NCI-H2029 (cell line): ENCODE data around the gene HLA-DRB5.
"Not testable (repeated sequence)": the region's sequence is repeated elsewhere in the genome, so short reads cannot be mapped to it uniquely, and the experiment has no call there.

Source experiments
- DNase-seq: peaks from one replicate; lab custom pipeline; 2025; lab: John Stamatoyannopoulos, UW

Gene HLA-DRB5

DNA sequence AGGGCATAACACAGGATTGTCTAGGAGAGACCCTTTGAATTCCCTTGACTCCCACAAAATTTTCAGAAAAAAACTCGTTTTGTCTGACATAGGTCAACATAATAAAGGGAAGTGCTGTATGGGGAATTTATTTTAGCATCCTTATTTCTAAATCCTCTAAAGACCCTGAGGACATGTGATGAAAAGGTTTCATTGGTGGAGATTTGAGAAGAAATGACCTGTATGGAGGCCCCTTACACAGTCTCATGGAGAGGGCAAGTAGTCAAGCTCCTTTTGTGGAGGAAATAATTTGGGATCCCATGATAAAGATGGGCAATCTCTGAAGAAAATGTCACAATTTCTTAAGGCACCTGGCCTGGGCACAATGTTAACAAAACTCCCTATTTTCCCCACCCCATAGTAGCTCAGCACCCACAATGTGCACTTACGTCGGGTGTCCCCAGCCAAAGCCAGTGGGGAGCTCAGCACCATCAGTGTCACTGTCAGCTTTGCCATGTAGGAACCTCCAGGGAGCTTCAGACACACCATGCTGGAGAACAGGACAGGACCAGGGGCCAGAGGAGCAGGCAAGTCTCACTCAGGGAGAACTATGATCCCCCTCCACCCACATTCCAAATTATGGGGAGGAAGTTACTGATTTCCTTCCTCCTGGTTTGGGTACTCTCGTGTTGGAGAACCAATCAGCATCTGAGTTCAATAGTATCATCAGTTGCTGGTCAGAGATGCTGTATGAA, at the start of gene HLA-DRB5:
Gene HLA-DRB5 (minus strand): TSS at position 591 of the 734 bp plus-strand sequence. CDS start 63 bp downstream, at position 528.
- no peak for DNase-seq

- DNase-seq, result no peak
Measured at GRCh38 chr6:32578962-32579361, 48.9 kb upstream of the HLA-DRB5 start.

DNA sequence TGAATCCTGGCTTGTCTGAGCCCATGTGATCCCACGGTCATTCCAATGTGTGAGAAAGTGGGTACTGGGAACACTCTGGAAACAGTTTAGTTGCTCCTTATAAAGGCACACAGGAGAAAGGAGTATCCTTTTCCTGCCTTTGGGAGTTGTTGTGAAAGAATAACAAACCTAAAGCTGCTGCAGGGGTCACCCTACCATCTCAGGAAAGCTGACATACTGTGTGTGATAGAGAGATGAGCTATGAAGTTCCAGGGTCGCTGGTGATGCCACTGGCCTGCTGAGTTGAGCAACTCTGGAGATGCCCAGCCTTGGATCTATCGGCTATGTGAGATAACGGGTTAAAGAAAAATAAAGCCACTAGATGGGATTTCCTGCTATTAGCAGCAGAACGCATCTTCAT, 47.4 kb upstream of the HLA-DRB5 start:
- DNase-seq, result not testable (repeated sequence)

DNA sequence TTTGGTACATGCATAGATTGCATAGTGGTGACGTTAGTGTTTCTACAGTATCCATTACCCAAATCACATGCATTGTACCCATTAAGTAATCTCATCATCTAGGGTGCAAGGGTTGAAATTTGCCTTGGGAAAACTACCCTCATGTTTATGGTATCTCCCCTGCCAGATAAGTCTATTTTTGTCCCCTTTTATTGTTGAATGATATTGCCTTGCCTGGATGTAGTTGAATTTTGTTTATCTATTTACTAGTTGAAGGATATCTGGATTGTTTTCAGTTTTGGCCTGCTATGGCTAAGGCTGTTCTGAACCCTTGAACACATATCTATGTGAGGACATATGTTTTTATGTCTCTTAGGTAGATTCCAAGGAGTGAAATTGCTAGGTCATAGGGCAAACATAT, 46.2 kb upstream of the HLA-DRB5 start:
- no peak for DNase-seq

GRCh38 chr6:32570363-32570905, 40.3 kb upstream of the HLA-DRB5 start:
- DNase-seq, result no peak

- DNase-seq, result no peak
Measured at GRCh38 chr6:32568561-32568960, 38.5 kb upstream of the HLA-DRB5 start.

DNA sequence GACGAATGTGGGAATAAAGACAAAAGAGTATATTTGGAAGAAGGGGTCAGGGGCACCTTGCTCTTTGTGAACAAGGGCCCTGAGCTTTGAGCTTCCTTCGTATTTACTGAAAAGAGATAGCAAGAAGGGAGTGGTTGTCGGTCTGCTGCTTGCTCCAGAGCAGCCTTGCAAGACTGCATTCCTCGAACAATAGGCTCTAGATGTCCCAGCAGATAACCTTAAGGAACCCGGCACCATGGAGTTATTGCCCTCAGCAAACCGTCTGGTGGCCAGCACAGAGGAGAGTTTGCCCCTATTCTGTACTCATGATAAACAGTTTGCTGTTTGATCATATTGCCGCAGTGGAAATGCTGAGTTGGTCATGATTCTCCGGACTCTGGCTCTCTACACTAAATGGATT, 36.9 kb upstream of the HLA-DRB5 start:
- DNase-seq, result no peak

GRCh38 chr6:32565511-32565910, 35.4 kb upstream of the HLA-DRB5 start:
- DNase-seq, result no peak

GRCh38 chr6:32562940-32563339, 32.9 kb upstream of the HLA-DRB5 start:
- no peak for DNase-seq

- no peak for DNase-seq
Measured at GRCh38 chr6:32559747-32560146, 29.7 kb upstream of the HLA-DRB5 start.

- no peak for DNase-seq
Measured at GRCh38 chr6:32558426-32559057, 28.5 kb upstream of the HLA-DRB5 start.

DNA sequence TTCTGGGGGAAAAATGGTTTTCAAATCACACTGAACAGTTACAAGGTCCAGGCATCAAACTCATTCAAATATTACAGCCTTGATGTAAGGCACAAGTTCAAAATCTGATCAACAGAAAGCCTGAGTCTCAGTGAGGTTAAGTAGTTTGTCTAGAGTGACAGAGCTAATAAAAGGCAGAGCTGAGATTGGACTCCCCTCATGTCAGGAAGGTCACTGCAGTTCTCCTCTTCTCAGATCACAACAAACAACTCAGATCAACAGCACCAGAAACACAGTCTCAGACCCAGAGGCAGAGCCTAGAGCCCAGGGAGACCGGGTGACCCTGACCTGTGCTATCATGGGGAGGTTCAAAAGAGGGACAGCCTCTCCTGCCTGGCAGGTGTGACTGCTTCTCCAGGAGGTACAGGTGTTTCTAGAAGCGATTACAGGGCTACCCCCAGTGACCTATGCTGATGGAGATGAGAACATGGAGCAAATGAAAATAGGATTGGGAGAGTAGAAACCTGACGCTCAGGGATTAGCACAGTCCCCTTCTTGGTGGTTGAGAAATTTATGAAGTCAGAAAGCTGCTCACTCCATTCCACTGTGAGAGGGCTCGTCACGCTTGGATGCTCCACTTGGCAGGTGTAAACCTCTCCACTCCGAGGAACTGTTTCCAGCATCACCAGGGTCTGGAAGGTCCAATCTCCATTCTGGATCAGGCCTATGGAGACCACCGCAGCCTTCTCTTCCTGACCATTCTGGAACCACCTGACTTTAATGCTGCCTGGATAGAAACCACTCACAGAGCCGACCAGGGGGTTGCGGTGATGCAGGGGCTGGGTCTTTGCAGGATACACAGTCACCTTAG, 24.3 kb upstream of the HLA-DRB5 start:
- DNase-seq, result no peak

DNA sequence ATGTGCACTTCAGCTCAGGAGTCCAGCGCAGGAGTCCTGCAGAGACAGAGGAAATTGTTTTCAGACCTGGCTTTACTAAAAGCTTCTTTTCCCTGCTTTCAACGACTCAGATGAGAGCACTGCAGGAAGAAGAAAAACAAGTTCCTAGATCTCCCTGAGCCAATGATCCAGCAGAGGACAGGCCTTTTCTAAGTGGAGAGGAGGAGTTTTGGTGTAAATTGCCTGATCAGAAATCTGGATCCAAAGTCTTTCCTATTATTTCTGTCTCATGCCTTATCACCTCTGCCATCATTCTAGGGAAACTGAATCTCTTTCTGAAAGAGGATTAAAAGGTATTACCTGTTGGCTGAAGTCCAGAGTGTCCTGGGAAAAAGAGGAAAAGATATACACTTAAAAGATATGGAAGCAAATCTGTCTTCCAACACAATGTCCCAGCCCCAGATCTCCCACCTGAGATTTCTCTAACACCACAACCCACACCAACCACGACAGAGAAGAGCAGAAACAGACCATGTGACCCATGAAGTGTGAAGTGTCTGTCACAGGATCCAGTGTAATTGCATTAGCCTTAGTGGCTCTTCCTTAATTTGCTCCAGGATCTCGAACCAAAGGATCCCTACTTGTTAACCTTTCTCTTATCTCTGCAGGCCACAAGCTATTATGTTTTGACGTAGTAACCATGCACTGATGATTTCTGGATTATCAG, 23.1 kb upstream of the HLA-DRB5 start:
- no peak for DNase-seq

DNA sequence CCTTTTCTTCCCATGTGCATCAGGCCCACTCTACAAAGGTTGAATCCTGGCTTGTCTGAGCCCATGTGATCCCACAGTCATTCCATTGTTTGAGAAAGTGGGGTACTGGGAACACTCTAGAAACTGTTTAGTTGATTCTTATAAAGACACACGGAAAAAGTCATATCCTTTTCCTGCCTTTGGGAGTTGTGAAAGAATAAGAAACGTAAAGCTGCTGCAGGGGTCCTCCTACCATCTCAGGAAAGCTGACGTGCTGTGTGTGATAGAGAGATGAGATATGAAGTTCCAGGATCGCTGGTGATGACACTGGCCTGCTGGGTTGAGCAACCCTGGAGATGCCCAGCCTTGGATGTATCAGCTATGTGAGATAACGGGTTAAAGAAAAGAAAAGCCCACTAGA, 21.3 kb upstream of the HLA-DRB5 start:
- DNase-seq, result no peak

GRCh38 chr6:32539839-32540238, 9.8 kb upstream of the HLA-DRB5 start:
- no peak for DNase-seq

DNA sequence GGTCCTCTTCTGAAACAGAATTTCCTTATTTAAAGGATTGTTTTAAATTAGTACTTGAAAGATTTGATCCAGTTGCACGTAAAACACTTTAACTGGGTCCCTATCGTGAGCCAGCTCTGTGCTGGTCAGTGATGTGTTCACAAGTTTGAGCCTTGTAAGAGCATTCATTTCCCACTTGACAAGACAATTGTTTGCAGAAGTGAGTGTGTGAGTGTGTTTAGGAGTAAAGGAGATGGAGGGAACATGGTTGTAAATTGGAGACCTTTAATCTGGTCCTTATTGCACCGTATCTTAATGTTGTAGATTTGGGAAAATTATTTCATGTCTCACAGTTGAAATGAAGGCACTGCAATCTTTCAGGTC, 325 bp upstream of the HLA-DRB5 start:
- not testable (repeated sequence) for DNase-seq

DNA sequence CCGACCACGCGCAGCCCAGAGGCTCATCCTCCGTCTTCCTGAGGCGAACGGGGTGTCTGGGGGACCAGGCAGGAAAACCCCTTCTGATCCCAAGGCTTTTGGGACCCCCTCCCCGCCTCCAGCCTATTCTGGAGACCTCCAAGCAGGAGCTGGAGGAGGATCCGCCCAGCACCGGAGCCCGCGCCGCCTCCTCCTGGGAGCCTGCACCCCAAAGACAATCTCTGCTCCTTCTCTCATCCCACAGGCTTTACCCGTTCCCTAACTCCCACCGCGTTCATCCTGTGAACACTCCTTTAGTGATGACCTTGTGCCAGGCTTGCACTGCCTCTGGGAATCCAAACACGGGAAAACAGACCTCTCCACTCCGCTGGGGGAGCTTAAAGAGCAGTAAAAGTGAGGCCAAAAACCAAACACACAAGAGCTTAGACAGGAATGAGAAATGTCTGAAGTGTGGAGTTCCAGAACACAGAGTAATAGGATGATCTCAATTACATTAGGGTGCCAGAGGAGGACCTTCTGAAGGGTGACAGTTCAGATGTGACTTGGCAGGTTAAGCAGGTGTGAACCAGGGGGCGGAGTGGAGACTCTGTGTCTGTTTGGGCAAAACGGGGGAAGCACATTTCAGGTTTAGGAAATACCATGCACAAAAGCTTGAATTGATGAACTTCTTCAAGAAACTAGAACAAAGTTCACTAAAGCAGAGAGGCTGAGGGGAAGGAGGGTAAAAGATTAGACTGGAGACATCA, 7.6 kb downstream of the HLA-DRB5 start:
- DNase-seq, result no peak

GRCh38 chr6:32519910-32520258, 10.2 kb downstream of the HLA-DRB5 start:
- no peak for DNase-seq

DNA sequence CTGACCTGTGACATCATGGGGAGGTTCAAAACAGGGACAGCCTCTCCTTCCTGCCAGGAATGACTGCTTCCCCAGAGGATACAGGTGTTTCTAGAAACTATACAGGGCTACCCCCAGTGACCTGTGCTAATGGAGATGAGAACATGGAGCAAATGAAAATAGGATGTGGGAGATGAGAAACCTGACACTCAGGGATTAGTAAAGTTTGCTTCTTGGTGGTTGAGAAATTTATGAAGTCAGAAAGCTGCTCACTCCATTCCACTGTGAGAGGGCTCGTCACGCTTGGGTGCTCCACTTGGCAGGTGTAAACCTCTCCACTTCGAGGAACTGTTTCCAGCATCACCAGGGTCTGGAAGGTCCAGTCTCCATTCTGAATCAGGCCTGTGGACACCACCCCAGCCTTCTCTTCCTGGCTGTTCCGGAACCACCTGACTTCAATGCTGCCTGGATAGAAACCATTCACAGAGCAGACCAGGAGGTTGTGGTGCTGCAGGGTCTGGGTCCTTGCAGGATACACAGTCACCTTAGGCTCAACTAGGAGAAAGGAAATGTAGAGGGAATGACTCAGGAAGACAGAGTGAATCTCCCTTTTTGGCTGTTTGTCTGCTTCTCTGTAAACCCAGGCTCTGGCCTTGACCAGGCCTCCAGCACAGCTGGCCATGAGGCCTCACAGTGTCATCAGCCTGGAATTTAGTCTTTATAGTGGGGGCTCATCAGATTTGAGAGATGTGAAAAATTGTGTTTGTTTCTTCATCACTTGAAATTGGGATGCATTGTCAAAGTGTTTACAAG, 10.8 kb downstream of the HLA-DRB5 start:
- no peak for DNase-seq

DNA sequence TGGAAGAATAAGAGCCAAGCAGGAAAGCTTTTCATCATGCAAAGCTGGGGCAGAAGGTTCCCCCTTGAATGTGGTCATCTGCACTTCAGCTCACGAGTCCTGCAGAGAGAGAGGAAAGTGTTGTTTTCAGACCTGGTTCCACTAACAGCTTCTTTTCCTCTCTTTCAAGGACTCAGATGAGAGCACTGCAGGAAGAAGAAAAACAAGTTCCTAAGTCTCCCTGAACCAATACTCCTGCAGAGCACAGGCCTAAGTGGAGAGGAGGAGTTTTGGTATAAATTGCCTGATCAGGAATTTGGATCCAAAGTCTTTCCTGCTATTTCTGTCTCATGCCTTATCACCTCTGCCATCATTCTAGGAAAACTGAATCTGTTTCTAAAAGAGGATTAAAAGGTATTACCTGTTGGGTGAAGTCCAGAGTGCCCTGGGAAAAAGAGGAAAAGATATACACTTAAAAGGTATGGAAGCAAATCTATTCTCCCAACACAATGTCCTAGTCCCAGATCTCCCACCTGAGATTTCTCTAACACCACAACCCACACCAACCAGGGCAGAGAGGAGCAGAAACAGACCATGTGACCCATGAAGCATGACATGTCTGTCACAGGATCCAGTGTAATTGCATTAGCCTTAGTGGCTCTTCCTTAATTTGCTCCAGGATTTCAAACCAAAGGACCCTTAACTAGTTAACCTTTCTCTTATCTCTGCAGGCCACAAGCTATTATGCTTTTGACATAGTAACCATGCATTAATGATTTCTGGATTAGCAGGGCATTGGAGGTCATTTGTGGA, 12.2 kb downstream of the HLA-DRB5 start:
- no peak for DNase-seq
